GM19438 (cell line): Measurements from ENCODE around the gene ADGRE1.

Experiments used
- ATAC-seq: cut with Tn5 transposase; IDR thresholded peaks from one replicate; pipeline ENCODE4 v1.9.1; 2021; ENCODE audit warnings: low read depth; ENCODE audit not compliant: unreplicated experiment

ADGRE1 gene

DNA sequence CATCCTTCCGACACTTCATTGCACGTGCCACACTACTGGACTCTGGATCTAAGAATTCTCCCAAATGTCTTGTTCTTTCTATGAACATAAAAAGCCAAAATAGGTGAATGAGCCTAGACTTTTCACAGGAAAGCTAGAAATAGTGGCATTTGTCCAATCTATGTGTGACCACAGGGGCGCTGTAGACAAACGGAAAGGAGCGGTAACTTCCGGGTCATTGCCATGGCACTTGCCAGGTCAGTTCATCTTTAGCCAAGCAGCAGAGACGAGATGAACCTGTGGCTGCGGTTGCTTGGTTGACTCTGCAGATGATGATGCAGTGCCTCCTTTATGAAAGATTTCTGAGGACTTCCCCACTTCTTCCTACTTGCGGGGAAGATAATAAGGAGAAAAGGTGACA is 65.6 kb downstream of the ADGRE1 start:
- ATAC-seq = no peak

DNA sequence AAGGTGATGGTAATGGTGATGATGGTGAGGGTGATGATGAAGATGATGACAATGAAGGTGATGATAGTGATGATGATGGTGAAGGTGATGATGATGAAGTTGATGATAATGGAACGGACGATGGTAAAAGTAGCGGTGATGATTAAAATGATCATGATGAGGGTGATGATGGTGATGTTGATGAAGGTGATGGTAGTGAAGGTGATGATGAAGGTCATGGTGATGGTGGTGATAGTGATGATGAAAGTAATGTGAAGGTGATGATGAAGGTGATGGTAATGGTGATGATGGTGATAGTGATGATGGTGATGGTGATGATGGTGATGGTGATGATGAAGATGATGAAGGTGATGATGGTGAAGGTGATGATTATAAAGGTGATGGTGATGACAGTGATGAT is 67.7 kb downstream of the ADGRE1 start:
- no peak for ATAC-seq

DNA sequence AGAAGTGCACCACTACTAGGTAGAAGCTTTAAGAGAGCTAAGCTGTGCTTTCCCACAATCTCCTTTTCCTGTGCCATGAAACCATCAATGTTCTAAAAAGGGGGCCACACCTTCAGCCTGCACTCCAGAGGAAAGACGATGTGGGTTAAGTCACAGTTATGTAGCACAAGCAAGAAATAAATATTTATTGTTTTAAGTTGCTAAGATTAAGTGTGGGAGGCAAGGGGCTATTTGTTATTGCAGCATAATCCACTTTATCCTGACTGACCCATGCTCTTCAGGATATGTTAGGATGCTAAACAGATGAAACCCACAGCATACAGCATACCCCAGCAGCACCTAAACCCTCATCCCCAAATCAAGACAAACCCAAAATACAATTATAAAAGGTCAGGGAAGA is 69.2 kb downstream of the ADGRE1 start:
- ATAC-seq = no peak

DNA sequence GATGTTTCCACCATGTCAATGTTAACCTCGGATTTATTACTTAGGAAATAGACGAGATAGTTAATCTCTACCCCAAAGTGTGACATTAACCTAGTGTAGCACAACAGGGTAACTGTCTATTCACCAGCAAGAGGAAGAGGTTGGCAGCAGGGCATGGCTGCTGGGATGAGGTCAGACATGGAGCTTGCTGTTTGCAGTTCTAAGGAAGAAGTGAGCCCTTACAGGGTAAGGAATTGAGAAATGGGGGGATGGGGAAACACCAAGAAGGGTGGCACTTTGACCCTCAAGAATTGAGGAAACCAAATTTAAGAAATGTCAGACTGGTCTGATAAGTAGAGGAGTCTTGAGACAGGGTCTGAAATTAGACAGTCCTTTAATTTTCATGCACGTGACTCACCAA is 71.4 kb downstream of the ADGRE1 start:
- no peak for ATAC-seq

DNA sequence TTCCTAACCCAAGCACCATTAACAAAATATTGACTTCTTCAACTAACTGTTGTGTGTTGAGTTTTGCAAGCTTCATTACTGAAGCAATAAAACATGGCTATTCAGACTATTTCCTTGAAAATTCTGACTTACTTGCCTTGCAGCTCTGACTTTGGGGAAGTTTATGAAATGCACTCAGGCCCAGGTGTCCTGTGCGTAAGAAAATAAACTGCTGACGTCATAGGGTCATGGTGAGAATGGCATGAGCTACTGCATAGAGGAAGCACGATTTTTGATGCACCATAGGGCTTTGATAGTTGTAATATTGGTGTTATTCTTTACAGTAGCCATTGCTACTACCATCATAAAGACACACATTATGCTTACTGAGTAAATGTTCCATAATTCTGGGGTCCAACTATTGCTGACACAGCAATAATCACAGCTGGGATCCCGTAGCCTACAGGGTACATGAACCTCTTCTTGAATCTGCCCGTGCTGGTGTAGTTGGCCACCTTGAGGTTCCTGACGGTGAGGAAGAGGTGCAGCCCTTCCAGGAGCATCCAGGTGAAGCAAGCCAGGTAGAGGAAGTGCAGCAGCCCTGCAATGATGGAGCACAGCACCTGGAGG is 76.0 kb downstream of the ADGRE1 start:
- no peak for ATAC-seq

DNA sequence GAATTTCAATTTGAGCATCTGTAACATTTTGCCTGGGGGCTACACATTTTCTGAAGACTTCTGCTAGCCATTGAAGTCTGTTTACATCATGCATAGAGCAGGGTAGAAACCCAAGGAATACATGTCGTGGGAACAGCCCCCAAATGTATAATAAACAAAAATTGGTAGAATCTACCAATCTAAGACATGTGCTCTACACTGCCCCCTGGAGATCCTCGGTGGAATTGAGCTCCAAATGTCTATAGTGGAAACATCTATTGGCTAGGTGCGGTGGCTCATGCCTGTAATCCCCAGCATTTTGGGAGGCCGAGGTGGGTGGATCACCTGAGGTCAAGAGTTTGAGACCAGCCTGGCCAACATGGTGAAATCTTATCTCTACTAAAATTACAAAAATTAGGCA is 76.6 kb downstream of the ADGRE1 start:
- no peak for ATAC-seq

DNA sequence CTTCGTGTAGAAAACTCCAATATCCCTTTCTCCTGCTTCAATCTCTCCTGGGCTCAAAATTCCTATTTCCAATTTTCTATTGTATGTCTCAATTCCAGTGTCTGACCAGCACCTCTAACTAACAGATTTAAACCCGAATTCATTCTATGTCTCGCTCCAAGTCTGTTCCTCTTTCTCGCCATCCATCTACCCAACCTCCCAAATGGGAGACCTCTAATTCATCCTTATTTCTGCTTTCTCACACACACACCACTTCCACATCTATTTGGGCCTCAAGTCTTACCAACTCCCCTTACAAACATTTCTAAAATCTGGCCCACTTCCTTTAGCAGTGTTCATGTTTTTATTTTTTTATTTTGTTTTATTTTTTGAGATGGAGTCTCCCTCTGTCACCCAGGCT is 80.6 kb downstream of the ADGRE1 start:
- ATAC-seq = no peak

DNA sequence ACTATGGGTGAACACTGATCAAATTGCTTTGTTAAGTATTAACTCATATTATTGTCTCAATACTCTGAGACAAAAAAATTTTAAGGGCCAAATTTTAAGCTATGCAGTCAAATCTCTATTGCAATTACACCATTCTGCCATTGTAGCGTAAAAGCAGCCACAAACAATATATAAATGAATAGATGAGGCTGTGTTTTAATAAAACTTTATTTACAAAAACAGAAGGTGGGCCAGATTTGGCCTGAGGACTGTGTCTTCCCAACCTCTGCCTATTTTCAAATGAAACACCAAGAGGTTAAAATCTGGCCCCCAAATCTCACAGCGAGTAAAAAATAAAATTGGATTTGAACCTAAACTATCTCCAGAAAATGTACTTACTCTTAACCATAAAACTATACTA is 82.1 kb downstream of the ADGRE1 start:
- ATAC-seq = no peak

DNA sequence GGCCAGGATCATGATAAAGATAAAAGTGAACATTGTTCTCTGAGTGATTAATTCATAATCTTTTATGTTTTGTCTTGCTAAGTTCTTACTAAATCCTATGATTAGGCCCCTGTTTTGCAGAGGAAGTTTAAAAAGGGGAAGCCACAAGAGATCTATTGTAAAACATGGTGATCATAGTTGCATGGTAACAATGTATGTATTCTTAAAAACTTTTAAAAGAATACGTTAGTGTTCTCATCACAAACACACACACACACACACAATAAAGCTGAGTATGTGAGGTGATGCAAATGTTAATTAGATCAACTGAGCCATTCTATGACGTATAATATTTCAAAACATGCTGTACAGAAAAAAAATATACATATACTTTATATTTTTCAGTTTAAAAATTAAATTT is 82.6 kb downstream of the ADGRE1 start:
- no peak for ATAC-seq

DNA sequence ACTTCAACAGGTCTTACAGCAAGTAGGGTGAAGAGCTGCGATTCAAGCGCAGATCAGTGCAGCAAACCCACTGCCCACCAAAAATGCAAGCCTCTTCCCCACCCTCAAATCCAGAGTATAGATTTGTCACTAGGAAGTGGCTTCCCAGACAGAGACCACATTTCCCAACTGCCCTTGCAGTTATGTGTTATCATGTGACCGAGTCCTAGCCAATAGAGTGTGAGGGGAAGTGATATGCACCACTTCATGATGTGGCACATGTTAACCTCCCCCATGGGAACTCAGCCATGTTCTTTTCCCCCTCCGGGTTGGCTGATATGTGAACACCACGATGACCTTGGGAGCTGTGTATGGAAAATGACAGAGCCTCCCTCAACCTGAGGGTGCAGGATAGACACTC is 83.1 kb downstream of the ADGRE1 start:
- no peak for ATAC-seq

DNA sequence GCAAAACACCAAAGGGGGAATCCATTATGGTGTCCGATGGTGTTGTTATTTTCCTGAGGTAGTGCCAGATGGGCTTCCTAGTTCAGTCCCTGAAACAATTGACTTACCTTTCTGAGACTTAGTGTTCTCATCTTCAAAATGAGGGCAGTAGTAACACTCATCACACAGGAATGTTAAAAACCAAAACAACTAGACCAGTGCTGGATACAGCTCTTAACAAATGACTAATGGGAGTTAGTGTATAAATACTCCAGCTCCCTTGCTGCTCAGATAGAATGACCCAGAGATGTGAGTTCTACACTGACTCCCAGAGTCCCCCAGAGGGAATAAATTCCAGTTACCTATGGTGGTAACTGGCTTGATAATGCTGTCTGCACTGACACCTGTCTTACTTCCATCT is 84.0 kb downstream of the ADGRE1 start:
- no peak for ATAC-seq

DNA sequence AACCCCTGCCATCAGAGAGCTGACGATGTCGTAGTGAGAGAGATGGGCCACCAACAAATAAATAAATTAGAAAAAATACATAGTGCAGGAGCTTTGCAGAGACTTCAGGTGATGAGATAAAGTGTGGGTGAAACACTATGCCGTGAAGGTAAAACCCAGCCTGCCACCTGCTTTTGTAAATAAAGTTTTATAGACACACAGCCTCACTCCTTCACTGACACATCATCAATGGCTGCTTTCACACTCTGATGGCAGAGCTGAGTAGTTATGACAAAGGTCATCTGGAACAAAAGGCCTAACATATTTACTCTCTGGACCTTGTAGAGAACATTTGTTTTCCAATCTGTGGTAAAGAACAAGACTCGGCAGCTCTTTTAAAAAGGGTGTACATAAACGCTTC is 88.8 kb downstream of the ADGRE1 start:
- ATAC-seq = no peak

DNA sequence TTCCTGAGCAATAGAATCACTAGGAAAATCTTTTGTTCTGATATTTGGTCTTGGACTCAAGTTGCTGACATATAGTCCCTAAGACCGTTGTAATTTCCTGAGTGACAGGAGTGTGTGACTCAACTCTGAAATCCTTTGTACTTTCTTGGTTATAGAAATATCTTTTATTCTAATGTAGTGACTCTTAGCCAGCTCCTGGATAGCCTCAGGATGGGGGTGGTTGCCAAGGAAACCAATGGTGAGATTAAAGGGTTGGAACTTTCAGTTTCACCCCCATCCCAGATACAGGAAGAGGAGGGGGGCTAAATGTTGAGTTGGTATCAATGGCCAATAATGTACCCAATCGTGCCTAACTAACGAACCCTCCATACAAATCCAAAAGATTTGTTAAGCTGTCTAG is 92.0 kb downstream of the ADGRE1 start:
- ATAC-seq = no peak

DNA sequence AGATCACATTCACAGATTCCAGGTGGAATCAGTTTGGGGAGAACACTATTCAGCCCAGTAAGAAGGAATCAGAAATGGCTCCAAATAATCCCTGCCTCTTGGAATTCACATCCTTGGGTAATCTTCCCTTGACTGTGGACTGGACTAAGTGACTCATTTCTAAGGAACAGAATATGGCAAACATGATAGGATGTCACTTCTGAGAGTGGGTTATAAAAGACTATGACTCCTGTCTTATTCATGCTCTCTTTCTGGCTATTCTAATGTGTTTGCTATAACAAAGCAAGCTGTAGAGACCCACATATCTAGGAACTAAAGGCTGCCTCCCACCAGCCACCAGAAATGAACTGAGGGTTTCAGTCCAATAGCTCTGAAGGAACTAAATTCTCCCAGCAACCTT is 96.1 kb downstream of the ADGRE1 start:
- no peak for ATAC-seq

DNA sequence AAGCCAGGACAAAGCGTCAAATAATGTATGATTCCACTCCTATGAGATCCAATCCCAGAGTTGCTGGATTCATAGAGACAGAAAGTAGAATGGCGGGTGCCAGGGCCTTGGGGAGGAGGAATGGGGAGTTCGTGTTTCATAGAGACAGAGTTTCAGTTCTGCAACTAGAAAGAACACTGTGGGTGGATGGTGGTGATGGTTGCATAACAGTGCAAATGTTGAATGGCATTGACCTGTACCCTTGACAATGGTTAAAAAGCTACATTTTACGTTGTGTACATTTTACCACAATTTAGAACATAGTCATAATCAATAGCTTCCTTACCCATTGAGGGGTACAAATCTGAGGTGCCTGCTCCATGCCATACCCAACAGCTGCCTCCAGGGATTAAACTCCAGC is 100.5 kb downstream of the ADGRE1 start:
- no peak for ATAC-seq

DNA sequence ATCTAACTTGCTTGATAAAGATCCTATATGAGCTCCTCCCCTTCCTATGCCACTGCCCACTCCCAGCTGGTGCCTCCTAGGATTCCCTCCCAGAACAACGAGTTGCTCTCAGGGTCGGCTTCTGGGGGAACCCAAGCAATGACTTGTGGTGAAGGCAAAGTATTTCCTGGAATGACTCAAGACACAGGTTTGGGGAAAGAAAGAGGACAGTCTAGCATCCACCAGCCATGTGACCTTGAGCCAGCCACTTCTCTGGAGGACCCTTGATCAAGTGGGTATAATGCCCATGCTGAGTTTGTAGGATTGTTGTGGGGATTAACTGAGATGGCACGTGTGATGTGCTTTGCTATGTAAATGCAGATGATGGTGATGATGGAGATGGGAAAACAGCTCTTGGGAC is 100.9 kb downstream of the ADGRE1 start:
- no peak for ATAC-seq
